Parathyroid adenoma (tissue), 2 donors: ENCODE measurements around the gene ZNF92.
"Not testable (repeated sequence)": the region's sequence is repeated elsewhere in the genome, so short reads cannot be mapped to it uniquely, and the experiment has no call there.

Experiments
- H2AFZ ChIP-seq: fragments of 300-600 bp; sonication (generic); one replicate; pipeline ENCODE4 v1.7.0; 2017; ENCODE audit warnings: antibody characterized with exemption, mild to moderate bottlenecking
- H3K27ac ChIP-seq: fragments of 300-600 bp; sonication (generic); one replicate; pipeline ENCODE4 v1.7.0; 2017
- H3K27me3 ChIP-seq: fragments of 300-600 bp; sonication (generic); one replicate; pipeline ENCODE4 v1.7.0; 2017; ENCODE audit warnings: low read length; ENCODE audit not compliant: control insufficient read depth, insufficient read depth
- H3K36me3 ChIP-seq: fragments of 300-600 bp; sonication (generic); one replicate; pipeline ENCODE4 v1.7.0; 2017; ENCODE audit warnings: low read length; ENCODE audit not compliant: control insufficient read depth, insufficient read depth
- H3K4me1 ChIP-seq: fragments of 300-600 bp; sonication (generic); one replicate; pipeline ENCODE4 v1.7.0; 2017; ENCODE audit warnings: control low read depth
- H3K4me2 ChIP-seq: fragments of 300-600 bp; sonication (generic); one replicate; pipeline ENCODE4 v1.7.0; 2017; ENCODE audit warnings: low read length
- H3K4me3 ChIP-seq: fragments of 300-600 bp; sonication (generic); one replicate; pipeline ENCODE4 v1.7.0; 2017; ENCODE audit warnings: low read depth, low read length
- H3K79me2 ChIP-seq: fragments of 300-600 bp; sonication (generic); one replicate; pipeline ENCODE4 v1.7.0; 2017; ENCODE audit warnings: control low read depth
- H3K9ac ChIP-seq: fragments of 300-600 bp; sonication (generic); one replicate; pipeline ENCODE4 v1.7.0; 2017; ENCODE audit warnings: mild to moderate bottlenecking
- H3K9me3 ChIP-seq: fragments of 300-600 bp; sonication (generic); one replicate; pipeline ENCODE4 v1.7.0; 2017; ENCODE audit warnings: low read length; ENCODE audit not compliant: control insufficient read depth
- TF ChIP-seq, protein P1 (sequence below): fragments of 300-600 bp; sonication (generic); IDR thresholded peaks from one replicate; pipeline ENCODE4 v1.7.0; 2017; ENCODE audit warnings: antibody characterized with exemption, mild to moderate bottlenecking
- donor health status: primary hyperparathyroidism.

ZNF92 gene

DNA sequence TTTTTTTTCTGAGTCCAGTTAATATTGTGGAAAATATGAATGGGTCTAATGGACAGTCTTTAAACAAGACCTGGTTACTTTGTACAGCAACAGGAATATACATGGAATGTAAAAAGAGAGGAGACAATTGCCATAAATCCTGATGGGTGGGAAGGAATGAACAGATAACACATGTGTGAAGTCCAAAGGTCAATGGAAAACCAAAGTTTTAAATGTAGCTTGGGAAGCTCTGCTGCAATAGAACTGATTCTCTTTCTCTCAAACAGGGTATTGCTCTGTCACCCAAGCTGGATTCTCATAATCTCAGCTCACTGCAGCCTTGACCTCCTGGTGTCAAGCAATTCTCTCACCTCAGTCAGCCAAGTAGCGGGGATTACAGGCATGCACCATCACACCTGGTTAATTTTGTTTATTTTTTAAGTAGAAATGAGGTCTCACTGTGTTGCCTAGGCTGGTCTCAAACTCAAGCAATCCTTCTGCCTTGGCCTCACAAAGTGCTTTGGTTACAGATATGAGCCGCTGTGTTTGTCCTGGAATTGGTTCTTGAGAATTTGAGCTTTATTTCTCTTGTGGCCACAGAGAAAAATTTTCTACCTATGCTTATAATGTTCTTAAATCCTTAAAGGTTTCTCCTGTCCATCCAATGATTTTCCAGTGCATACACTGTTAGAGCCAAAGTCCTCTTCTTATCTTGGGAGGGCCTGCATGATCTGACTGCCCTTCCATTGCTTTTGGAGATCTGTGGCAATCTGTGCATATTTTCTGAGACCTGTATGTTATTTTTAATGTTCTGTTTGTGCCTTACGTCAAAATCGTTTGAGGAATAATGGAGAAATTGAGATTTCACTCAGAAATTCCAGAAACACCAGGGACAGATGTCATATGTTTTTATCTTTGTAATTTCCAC lies 30.7 kb upstream of the ZNF92 start:
- Histone ChIP-seq H2AFZ (no peak overlapping the region), H3K27ac (no peak overlapping the region), H3K9ac (no peak overlapping the region), H3K79me2 (no peaks in the 10 kb centered on the region), H3K27me3 (no peaks in the 10 kb centered on the region), H3K9me3 (no peaks in the 10 kb centered on the region), H3K4me1 (no peaks in the 10 kb centered on the region), H3K36me3 (no peaks in the 10 kb centered on the region), H3K4me2 (no peak overlapping the region), H3K4me3 (no peak overlapping the region)
- TF ChIP-seq, protein P1, sequence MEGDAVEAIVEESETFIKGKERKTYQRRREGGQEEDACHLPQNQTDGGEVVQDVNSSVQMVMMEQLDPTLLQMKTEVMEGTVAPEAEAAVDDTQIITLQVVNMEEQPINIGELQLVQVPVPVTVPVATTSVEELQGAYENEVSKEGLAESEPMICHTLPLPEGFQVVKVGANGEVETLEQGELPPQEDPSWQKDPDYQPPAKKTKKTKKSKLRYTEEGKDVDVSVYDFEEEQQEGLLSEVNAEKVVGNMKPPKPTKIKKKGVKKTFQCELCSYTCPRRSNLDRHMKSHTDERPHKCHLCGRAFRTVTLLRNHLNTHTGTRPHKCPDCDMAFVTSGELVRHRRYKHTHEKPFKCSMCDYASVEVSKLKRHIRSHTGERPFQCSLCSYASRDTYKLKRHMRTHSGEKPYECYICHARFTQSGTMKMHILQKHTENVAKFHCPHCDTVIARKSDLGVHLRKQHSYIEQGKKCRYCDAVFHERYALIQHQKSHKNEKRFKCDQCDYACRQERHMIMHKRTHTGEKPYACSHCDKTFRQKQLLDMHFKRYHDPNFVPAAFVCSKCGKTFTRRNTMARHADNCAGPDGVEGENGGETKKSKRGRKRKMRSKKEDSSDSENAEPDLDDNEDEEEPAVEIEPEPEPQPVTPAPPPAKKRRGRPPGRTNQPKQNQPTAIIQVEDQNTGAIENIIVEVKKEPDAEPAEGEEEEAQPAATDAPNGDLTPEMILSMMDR = no peak

DNA sequence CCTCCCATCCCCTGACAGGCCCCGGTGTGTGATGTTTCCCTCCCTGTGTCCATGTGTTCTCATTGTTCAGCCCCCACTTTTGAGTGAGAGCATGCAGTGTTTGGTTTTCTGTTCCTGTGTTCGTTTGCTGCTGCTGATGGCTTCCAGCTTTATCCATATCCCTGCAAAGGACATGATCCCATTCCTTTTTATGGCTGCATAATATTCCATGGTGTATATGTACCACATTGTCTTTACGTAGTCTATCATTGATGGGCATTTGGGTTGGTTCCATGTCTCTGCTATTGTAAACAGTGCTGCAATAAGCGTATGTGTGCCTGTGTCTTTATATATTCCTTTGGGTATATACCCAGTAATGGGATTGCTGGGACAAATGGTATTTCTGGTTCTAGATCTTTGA lies 29.1 kb upstream of the ZNF92 start:
- H3K27me3 ChIP-seq, H3K9me3 ChIP-seq, H3K36me3 ChIP-seq, H3K4me1 ChIP-seq, H3K9ac ChIP-seq, H3K27ac ChIP-seq, H2AFZ ChIP-seq, H3K79me2 ChIP-seq, H3K4me3 ChIP-seq, H3K4me2 ChIP-seq: not testable (repeated sequence)

DNA sequence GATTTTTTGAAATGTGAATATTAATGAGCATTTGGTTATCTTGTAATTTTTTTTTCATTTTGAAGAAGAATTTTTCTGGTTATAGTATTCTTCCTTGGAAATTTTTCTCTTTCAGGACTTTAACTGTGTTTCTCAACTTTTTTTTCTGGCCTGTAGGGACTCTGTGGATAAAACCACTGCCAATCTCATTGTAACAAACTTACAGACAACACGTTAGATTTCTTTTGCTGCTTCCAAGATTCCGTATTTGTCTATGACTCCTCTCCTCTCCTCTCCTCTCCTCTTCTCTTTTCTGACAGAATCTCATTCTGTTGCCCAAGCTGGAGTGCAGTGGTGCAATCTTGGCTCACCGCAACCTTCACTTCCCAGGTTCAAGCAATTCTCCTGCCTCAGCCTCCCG lies 19.4 kb upstream of the ZNF92 start:
- Histone ChIP-seq H3K27ac (no peak overlapping the region), H2AFZ (no peak overlapping the region), H3K4me1 (no peaks in the 10 kb centered on the region), H3K79me2 (no peaks in the 10 kb centered on the region), H3K9ac (no peak overlapping the region), H3K4me3 (no peak overlapping the region), H3K27me3 (no peaks in the 10 kb centered on the region), H3K4me2 (no peak overlapping the region), H3K36me3 (no peaks in the 10 kb centered on the region), H3K9me3 (no peaks in the 10 kb centered on the region)
- TF ChIP-seq, protein P1 = no peak

DNA sequence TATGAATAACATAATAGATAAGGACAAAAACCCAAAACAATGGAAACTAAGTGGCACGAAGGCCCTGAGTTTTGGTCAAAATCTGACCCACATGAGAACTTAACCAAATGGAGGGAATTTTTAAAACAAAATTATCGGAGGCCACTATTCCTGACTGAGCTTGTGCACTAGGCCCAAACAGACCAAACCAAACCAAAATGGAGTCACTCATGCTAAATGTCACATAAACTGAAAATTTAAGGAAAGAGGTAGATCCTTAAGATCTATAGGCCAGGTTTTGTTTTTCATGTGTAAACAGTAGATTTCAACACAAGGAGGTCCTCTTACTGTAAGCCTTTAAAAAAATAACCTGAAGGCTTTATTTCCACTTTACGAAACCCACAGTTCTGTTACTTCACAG lies 3.8 kb upstream of the ZNF92 start:
- Histone ChIP-seq H3K9ac (no peak overlapping the region), H3K9me3 (no peaks in the 10 kb centered on the region), H3K36me3 (no peaks in the 10 kb centered on the region), H2AFZ (no peak overlapping the region), H3K4me1 (peaks cover 3% of the 10 kb centered on the region), H3K4me3 (no peak overlapping the region), H3K79me2 (peaks cover 9% of the 10 kb centered on the region), H3K27ac (no peak overlapping the region), H3K4me2 (no peak overlapping the region), H3K27me3 (no peaks in the 10 kb centered on the region)
- TF ChIP-seq, protein P1 = no peak

DNA sequence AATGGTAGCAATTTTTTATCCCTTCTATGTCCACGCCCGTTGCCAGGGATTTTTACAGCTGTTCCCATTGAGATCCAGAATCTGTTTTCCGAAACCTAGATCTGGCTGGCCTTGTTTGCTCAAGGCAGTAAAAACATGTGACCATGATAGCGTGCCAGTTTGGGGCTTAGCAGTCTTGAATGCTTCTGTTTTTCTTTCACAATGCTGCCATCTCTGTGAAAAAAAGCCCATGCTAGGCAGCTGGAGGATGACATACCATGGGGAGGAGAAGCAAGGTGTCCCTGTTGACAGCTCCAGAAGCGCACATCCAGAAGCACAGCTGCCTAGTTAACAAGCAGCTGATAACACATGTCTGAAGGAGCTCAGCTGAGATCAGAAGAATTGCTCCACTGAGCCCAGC lies 2.2 kb upstream of the ZNF92 start:
- no peak overlapping the region for H3K9ac ChIP-seq
- no peaks in the 10 kb centered on the region for H3K27me3 ChIP-seq
- H3K4me1 ChIP-seq = peaks cover 6% of the 10 kb centered on the region
- no peaks in the 10 kb centered on the region for H3K9me3 ChIP-seq
- no peak overlapping the region for H3K4me3 ChIP-seq
- H3K27ac ChIP-seq = no peak overlapping the region
- no peak overlapping the region for H3K4me2 ChIP-seq
- TF ChIP-seq, protein P1 = no peak
- no peaks in the 10 kb centered on the region for H3K36me3 ChIP-seq
- no peak overlapping the region for H2AFZ ChIP-seq
- H3K79me2 ChIP-seq = peaks cover 22% of the 10 kb centered on the region
